ENCODE results near the gene APRT.
A peak's percentile ranks its signal among the peaks of the same experiment; 100 is the strongest.

Gene APRT

DNA sequence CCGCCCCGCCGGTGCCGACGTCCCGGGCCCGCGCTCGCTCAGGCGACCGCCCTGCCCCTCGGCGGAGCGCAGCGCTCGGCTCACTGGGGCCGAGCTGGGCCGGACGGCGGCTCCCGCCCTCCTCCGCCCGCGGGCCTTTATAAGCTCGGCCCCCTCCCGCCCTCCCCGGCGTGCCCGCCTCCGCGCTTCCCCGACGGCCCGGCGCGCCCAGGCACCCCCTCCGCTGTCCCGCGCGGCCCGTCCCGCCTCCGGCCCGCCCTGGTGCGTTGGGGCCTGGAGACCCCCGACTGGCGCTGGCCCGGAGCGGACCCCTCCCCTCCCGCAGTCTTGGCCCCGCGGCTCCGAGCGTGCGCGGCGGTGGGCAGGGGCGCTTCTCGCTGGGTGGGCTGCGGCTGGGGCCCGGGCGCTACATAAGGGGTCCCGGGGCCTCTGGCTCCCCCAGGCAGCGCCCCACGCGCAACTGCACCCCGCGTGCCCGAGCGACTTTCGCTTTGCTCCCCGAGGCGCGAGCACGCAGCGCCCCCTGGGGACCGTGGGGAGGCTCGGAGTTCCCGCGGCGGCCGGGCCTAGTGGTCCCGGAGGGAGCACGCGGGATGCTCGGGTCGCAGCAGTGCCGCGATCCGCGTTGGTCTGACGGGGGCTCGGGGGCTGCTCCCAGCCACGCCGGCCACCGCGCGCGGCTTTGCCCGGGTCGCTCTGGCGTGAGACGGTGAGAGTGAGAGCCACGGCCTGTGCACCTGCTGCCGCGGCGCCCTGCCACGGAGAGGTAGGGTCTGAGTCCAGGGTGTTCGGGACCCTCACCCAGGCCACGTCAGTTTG is 26.4 kb downstream of the APRT start, which contains the start of gene PIEZO1:
TSS of gene PIEZO1 (minus strand) at position 115 of the 819 bp plus-strand sequence. CDS start 256 bp downstream, outside the sequence.
- TF ChIP-seq, protein P1, sequence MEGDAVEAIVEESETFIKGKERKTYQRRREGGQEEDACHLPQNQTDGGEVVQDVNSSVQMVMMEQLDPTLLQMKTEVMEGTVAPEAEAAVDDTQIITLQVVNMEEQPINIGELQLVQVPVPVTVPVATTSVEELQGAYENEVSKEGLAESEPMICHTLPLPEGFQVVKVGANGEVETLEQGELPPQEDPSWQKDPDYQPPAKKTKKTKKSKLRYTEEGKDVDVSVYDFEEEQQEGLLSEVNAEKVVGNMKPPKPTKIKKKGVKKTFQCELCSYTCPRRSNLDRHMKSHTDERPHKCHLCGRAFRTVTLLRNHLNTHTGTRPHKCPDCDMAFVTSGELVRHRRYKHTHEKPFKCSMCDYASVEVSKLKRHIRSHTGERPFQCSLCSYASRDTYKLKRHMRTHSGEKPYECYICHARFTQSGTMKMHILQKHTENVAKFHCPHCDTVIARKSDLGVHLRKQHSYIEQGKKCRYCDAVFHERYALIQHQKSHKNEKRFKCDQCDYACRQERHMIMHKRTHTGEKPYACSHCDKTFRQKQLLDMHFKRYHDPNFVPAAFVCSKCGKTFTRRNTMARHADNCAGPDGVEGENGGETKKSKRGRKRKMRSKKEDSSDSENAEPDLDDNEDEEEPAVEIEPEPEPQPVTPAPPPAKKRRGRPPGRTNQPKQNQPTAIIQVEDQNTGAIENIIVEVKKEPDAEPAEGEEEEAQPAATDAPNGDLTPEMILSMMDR (IDR thresholded peaks at IDR 0.05; ENCODE audit: low read length): peak; percentile 80
- TF ChIP-seq EZH2 (IDR thresholded peaks at IDR 0.05; ENCODE audit: borderline replicate concordance, low read length): no peak
- peak within 1 kb of the TSS; percentile 65 for H3K4me2 ChIP-seq (ENCODE audit: low read length)
- H3K9me2 ChIP-seq (ENCODE audit: low read depth, low read length): no peaks in the 10 kb centered on the region
- no peaks in the 10 kb centered on the region for H3K79me2 ChIP-seq (ENCODE audit: insufficient read depth, low read length)
- H3K4me3 ChIP-seq (ENCODE audit: low read depth, low read length, poor library complexity, severe bottlenecking): peak within 1 kb of the TSS; percentile 63
- no peaks in the 10 kb centered on the region for H4K20me1 ChIP-seq (ENCODE audit: insufficient read depth, low read length)
- H3K27me3 ChIP-seq (ENCODE audit: insufficient read depth, low read length): peaks cover 10% of the 10 kb centered on the region
- no peaks in the 10 kb centered on the region for H3K9me3 ChIP-seq (ENCODE audit: low read length)
- no peak within 1 kb of the TSS for H2AFZ ChIP-seq (ENCODE audit: low read length)
- peaks cover 12% of the 10 kb centered on the region for H3F3A ChIP-seq (ENCODE audit: insufficient read depth, low read length)
- no peak within 1 kb of the TSS for H3K27ac ChIP-seq (ENCODE audit: low read depth, low read length, poor library complexity, severe bottlenecking)
- H3K4me1 ChIP-seq (ENCODE audit: insufficient read depth, low read length, severe bottlenecking): peaks cover 34% of the 10 kb centered on the region
- H3K9ac ChIP-seq (ENCODE audit: low read length): peak within 1 kb of the TSS; percentile 64
- H3K36me3 ChIP-seq (ENCODE audit: insufficient read depth, low read length): no peaks in the 10 kb centered on the region

DNA sequence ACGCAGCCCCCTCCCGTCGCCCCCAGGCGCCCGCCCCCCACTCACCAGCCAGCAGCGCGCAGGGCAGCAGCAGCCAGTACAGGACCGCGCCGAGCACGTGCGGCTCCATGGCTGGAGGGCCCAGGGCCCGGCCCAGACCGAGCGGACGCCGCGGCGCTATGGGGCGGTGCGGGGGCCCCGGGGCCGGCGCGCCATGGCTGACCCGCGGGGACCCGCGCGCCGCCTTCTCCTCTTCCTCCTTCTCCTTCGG is 26.9 kb downstream of the APRT start:
- no peak for TF ChIP-seq EZH2 (IDR thresholded peaks at IDR 0.05; ENCODE audit: borderline replicate concordance, low read length)
- TF ChIP-seq, protein P1 (IDR thresholded peaks at IDR 0.05; ENCODE audit: low read length): no peak
- Histone ChIP-seq H2AFZ (ENCODE audit: low read length) (no peak overlapping the region), H3K36me3 (ENCODE audit: insufficient read depth, low read length) (no peaks in the 10 kb centered on the region), H3K79me2 (ENCODE audit: insufficient read depth, low read length) (no peaks in the 10 kb centered on the region), H3K9ac (ENCODE audit: low read length) (peak overlapping the region; percentile 63), H3K9me3 (ENCODE audit: low read length) (no peaks in the 10 kb centered on the region), H3F3A (ENCODE audit: insufficient read depth, low read length) (peaks cover 12% of the 10 kb centered on the region), H4K20me1 (ENCODE audit: insufficient read depth, low read length) (no peaks in the 10 kb centered on the region), H3K4me3 (ENCODE audit: low read depth, low read length, poor library complexity, severe bottlenecking) (peak overlapping the region; percentile 63), H3K9me2 (ENCODE audit: low read depth, low read length) (no peaks in the 10 kb centered on the region), H3K27me3 (ENCODE audit: insufficient read depth, low read length) (peaks cover 10% of the 10 kb centered on the region), H3K4me1 (ENCODE audit: insufficient read depth, low read length, severe bottlenecking) (peaks cover 29% of the 10 kb centered on the region), H3K27ac (ENCODE audit: low read depth, low read length, poor library complexity, severe bottlenecking) (no peak overlapping the region), H3K4me2 (ENCODE audit: low read length) (peak overlapping the region; percentile 65)

DNA sequence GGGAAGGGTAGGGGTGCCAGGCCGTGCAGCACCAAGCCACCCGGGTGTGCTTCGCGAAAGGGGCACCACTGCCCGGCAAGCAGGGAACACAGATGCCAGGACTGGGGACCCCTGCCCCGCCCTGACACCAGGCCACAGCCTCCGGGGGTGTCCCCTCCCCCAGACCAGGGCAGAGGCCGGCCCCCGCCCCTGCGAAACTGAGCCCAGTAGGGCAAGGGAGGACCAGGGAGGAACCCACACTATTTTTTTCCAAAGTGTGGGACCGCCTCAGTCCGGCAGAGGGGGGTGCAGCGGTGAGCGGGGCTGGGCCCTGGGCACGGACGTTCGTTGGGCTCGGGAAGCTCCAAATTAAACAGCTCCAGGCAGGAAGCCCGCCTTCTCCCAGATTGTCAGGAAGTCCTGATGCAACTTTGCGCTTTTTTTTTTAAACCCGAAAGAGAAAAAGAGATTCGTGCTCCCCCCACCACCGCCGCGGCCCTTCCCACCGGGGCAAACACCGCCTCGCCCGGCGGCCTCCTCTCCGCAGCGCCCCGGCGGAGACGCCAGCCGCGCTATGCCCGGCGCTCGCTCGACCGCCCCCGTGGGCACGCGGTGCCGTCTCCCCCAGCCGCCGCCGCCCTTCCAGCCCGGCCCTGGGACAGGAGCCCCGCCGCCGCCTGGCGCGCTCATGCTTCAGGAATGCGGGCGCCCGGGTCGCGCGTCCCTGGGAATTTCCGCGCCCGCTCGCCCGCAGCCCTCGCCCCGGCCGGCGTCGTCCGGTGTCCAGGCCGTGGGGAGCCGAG is 27.5 kb downstream of the APRT start:
- H2AFZ ChIP-seq (ENCODE audit: low read length): no peak overlapping the region
- no peaks in the 10 kb centered on the region for H3K36me3 ChIP-seq (ENCODE audit: insufficient read depth, low read length)
- TF ChIP-seq, protein P1 (IDR thresholded peaks at IDR 0.05; ENCODE audit: low read length): peak; percentile 26; the same call in 1 of the 2 replicates
- no peak for TF ChIP-seq EZH2 (IDR thresholded peaks at IDR 0.05; ENCODE audit: borderline replicate concordance, low read length)
- peak overlapping the region; percentile 63 for H3K4me3 ChIP-seq (ENCODE audit: low read depth, low read length, poor library complexity, severe bottlenecking)
- H3K9me3 ChIP-seq (ENCODE audit: low read length): no peaks in the 10 kb centered on the region
- H3K4me1 ChIP-seq (ENCODE audit: insufficient read depth, low read length, severe bottlenecking): peaks cover 28% of the 10 kb centered on the region
- H3K27me3 ChIP-seq (ENCODE audit: insufficient read depth, low read length): peaks cover 10% of the 10 kb centered on the region
- no peaks in the 10 kb centered on the region for H3K9me2 ChIP-seq (ENCODE audit: low read depth, low read length)
- peak overlapping the region; percentile 63 for H3K9ac ChIP-seq (ENCODE audit: low read length)
- H3K4me2 ChIP-seq (ENCODE audit: low read length): peak overlapping the region; percentile 65
- no peak overlapping the region for H3K27ac ChIP-seq (ENCODE audit: low read depth, low read length, poor library complexity, severe bottlenecking)
- H3F3A ChIP-seq (ENCODE audit: insufficient read depth, low read length): peaks cover 12% of the 10 kb centered on the region
- no peaks in the 10 kb centered on the region for H4K20me1 ChIP-seq (ENCODE audit: insufficient read depth, low read length)
- H3K79me2 ChIP-seq (ENCODE audit: insufficient read depth, low read length): no peaks in the 10 kb centered on the region

Data from OCI-LY1 (cell line).